Mesenteric fat pad (tissue), 1 donor: ENCODE measurements around the gene PDE1C. TPM values are rescaled to one million over a fixed set of nuclear protein-coding genes. Genes with fewer than 3 reads are reported as not detected.

Source experiments
- DNase-seq: peaks from one replicate; pipeline ENCODE4 v3.0.0-alpha.2; 2020; ENCODE audit warnings: low spot score
- total RNA-seq: library from RNA; stranded (reverse); fragmentation: NEBNext Ultra II Directional; extraction: Animal tissue kit (Norgen Biotek cat#: 25700); gene quantifications from one replicate; pipeline ENCODE4 v1.2.1, GENCODE V29; 2021
- donor health status: DM: yes; HTN: yes; CAD: no.

The PDE1C gene
- total RNA-seq, 1 donor from 2014 or later, result 2.2 TPM

- no peak for DNase-seq
Observed at GRCh38 chr7:31896925-31897324, 173.3 kb downstream of the PDE1C start.

- DNase-seq, result no peak
Observed at GRCh38 chr7:31894308-31894707, 175.9 kb downstream of the PDE1C start.

- DNase-seq, result no peak
Observed at GRCh38 chr7:31893365-31893764, 176.8 kb downstream of the PDE1C start.

GRCh38 chr7:31892099-31892829 is 177.9 kb downstream of the PDE1C start:
- no peak for DNase-seq

GRCh38 chr7:31890766-31891165 is 179.4 kb downstream of the PDE1C start:
- DNase-seq, result no peak

- DNase-seq, result no peak
Observed at GRCh38 chr7:31890198-31890597, 180.0 kb downstream of the PDE1C start.

- no peak for DNase-seq
Observed at GRCh38 chr7:31887006-31887405, 183.2 kb downstream of the PDE1C start.

- DNase-seq, result no peak
Observed at GRCh38 chr7:31885171-31885570, 185.0 kb downstream of the PDE1C start.

GRCh38 chr7:31883761-31884164 is 186.4 kb downstream of the PDE1C start:
- DNase-seq, result no peak

GRCh38 chr7:31882187-31882586 is 188.0 kb downstream of the PDE1C start:
- DNase-seq, result no peak

GRCh38 chr7:31878875-31879274 is 191.3 kb downstream of the PDE1C start:
- DNase-seq, result no peak

GRCh38 chr7:31875424-31875823 is 194.8 kb downstream of the PDE1C start:
- no peak for DNase-seq

- no peak for DNase-seq
Observed at GRCh38 chr7:31874631-31875386, 195.4 kb downstream of the PDE1C start.

GRCh38 chr7:31873816-31874597 is 196.2 kb downstream of the PDE1C start:
- DNase-seq, result no peak

GRCh38 chr7:31872545-31873370 is 197.4 kb downstream of the PDE1C start:
- DNase-seq, result no peak

- DNase-seq, result no peak
Observed at GRCh38 chr7:31864646-31865045, 205.6 kb downstream of the PDE1C start.

- no peak for DNase-seq
Observed at GRCh38 chr7:31860925-31861324, 209.3 kb downstream of the PDE1C start.

GRCh38 chr7:31858055-31858454 is 212.2 kb downstream of the PDE1C start:
- no peak for DNase-seq

- no peak for DNase-seq
Observed at GRCh38 chr7:31857172-31857571, 213.0 kb downstream of the PDE1C start.

GRCh38 chr7:31856337-31856736 is 213.9 kb downstream of the PDE1C start:
- no peak for DNase-seq

GRCh38 chr7:31855530-31855929 is 214.7 kb downstream of the PDE1C start:
- no peak for DNase-seq
